Forelimb muscle (tissue), 1 donor: ENCODE results near the gene POU3F1. TPM values are rescaled to one million over a fixed set of nuclear protein-coding genes. Genes with fewer than 3 reads are reported as not detected.

Source experiments
- DNase-seq: peaks from one replicate; pipeline ENCODE4 v3.0.0-alpha.2; 2013; ENCODE audit warnings: low read depth
- polyA plus RNA-seq: library from polyadenylated mRNA; unstranded; fragments of 120-200 nt; gene quantifications from one replicate; pipeline ENCODE4 v1.2.1, GENCODE V29; 2013; ENCODE audit not compliant: insufficient read length

The POU3F1 gene
- polyA plus RNA-seq, result 0.83 TPM

DNA sequence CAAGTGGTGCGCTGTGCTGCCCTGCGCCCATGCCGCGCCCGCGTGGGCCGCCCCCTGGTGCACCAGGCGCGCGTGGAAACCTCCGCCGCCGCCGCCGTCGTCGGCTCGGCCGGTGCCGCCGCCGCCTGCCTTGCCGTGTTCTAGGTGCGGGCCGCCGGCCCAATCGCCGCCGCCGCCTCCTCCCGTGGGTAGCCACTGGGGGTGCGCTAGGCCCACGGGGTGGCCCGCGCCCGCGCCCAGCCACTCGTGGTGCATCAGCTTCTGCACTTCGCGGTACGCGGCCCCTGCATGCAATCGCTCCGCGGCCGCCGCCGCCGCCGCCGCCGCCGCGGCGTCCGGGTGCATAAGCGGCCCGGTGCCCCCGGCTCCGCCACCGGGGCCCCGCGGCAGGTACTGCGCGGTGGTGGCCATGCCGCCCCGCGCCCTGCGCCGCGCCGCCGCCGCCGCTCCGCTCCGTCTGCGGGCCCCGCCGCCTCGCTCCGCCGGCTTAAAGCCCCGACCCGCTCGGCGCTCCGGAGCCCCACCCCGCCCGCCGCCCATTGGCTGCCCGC lies at the start of gene POU3F1:
Gene POU3F1 (minus strand): TSS at position 461 of the 551 bp plus-strand sequence. CDS start 50 bp downstream, at position 411.
- DNase-seq, result no peak

DNA sequence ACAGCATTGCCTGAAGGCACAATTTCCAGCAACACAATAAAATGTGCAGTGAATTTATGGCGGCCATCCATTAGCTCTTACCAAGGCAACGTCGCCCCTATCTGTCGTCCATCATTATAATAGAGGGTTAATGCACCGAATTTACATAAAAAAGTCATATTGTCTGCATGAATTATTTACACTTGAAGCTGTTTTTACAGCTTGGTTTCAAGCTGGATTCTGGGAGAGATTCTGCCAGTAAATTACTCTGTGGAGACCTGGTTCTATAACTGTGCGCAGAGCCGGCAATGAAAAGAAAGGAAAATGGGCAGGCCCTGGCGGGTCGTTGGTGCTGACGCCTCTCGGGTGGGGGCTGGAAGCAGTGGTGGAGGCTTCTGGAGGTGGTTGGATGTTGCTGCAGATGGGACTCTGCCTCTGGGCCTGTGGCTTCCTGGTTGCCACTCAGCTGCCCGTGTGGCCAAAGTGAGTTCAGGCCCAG lies 48.9 kb upstream of the POU3F1 start:
- no peak for DNase-seq

- DNase-seq, result no peak
Observed at GRCh38 chr1:38094711-38095290, 48.2 kb upstream of the POU3F1 start.

DNA sequence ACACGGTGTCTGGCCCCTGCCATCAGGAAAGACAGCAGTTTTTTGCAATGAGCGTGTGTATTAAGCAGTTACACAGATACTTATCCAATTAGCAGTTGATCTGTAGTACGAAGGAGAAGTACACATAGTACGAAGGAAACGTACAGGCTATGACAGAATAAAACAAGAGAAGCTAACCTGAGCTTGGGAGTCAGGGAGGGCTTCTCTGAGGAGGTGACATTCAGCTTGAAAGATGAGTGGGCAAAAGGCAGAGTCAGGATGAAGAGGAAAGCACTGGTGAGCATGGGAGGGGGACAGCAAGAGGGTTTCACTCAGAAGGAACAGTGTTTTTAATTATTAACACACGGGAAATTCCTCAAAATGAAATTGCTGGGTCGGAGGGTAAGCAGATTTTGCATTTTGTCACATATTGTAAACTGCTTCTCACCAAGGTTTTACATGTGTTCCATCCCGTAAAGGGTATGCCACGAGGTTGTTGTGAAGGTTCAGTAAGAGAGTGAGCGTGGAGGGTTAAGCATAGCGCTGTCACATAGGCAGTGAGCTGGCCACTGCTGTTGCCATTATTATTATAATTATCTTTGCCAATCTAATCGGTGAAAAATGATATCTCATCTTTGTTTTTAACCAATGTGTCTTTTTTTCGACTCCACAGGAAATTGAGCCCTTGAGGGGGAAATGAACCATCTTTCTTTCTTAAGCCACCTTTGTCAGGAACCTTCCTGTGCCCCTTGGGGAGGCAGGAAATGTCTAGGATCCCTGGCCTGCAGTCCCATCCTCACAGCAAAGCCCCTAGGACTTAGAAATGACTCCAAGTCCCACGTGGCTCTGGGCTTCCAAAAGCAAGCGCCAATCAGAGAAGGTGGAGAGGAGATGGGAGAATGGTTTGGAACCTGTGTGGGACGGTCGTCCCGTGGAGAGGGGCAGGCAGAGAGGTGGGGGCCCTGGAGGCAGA lies 47.3 kb upstream of the POU3F1 start:
- no peak for DNase-seq

DNA sequence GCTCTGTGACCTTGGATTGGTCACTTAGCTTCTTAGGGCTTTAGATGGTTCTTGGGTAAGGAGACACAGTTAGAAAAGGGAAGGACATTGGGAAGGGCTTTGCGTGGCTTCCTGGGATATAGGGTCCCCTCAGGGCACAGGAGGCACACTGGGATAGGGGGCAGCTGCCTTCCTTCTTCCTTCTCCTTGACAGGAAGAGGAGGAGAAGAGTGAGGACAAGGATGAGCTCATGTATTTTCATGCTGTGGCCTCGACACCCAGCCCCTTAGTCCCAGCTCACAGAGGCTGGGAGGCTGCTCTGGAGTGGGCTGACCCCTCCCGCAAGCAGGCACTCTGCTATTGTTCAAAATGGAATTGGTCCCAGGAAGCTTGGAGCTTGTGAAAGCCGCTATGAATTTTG lies 45.7 kb upstream of the POU3F1 start:
- no peak for DNase-seq

DNA sequence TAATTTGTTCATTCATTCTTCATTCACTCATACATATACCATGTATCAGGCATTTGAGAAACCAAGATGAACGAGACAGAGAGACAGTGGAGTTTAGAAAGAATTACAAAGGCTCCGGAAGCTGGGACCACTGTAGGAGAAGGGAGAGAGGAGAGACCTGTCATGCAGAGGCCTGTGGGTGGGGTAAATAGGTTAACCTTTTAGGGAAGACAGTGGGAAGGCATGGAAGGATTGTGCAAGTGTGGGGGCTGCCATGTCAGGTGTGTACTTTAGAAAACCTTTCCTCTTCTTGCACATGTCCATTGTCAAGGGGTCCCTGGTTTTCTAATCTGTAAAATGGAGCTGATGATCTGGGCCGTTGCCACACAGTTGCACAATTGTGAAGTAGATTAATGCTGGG lies 44.2 kb upstream of the POU3F1 start:
- DNase-seq, result no peak

- no peak for DNase-seq
Observed at GRCh38 chr1:38089712-38090360, 43.2 kb upstream of the POU3F1 start.

DNA sequence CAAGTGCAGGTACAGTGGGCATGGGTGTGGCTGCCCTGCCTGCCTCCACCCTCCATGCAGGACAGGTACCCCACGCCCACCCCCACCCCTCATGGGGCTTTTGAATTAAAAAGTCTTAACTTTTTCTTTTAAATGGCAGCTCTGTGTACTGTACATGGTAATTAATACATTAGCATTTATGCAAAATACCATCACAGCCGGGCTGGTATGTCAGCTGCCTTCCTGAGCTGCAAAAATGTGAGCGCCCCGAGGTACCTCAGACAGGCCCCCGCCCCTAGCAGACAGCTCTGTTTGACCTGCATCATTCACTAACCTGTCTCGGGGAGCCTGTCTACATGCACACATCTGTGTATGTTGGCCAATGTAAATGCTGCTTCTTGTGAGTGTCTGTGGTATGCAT lies 42.2 kb upstream of the POU3F1 start:
- DNase-seq, result no peak

DNA sequence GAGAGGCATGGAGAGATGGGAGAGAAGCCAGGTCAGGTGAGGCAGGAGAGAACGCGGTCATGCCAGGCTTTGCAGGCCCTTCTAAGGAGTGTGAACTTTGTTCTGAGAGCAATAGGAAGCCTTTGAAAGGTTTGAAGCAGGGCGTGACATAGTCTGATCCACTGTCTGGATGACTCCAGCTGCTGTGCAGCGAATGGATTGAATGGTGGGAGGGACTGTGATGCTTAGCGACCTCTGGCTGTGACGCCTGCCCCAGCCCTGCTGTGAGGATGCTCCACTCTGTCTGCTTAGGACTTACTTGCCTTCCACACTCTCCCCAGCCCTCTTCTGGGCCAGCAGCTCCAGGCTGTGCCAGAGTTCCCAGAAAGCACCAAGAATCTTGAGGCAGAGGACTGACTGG lies 41.8 kb upstream of the POU3F1 start:
- no peak for DNase-seq

- DNase-seq, result no peak
Observed at GRCh38 chr1:38087676-38088075, 41.1 kb upstream of the POU3F1 start.

DNA sequence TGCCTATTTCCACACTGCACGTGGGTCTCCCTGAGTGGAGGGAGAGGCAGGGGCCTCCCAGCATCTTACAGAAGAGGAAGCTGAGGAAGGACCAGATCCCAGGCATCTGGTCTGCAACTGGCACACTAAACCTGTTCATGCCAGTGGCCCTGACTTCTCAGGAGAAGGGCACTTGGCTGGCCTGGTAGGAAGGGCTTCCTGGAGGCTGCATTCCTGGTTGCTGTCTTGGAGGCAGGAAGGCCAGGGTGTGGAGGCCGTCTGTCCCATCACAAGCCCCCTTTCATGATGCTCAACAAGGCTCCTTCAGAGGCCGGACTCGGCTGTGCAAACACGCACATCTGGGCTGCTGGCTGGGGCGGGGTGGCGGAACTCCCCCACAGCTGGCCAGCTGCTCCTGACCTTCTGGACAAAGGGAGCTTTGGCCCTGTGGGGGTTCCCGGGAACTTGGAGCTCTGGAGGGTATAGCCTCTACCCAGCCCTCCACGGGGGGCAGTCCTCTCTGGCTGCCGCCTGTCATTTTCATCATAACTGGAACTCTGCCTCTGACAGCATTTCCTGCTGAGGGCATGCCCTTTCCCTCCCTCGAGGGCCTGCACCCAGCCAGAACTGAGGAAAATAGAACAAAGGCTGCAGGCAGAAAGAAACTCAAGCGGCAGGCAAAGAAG lies 39.2 kb upstream of the POU3F1 start:
- DNase-seq, result no peak

GRCh38 chr1:38084700-38085099 lies 38.1 kb upstream of the POU3F1 start:
- no peak for DNase-seq

GRCh38 chr1:38084113-38084512 lies 37.5 kb upstream of the POU3F1 start:
- no peak for DNase-seq

- DNase-seq, result no peak
Observed at GRCh38 chr1:38083541-38083940, 36.9 kb upstream of the POU3F1 start.

DNA sequence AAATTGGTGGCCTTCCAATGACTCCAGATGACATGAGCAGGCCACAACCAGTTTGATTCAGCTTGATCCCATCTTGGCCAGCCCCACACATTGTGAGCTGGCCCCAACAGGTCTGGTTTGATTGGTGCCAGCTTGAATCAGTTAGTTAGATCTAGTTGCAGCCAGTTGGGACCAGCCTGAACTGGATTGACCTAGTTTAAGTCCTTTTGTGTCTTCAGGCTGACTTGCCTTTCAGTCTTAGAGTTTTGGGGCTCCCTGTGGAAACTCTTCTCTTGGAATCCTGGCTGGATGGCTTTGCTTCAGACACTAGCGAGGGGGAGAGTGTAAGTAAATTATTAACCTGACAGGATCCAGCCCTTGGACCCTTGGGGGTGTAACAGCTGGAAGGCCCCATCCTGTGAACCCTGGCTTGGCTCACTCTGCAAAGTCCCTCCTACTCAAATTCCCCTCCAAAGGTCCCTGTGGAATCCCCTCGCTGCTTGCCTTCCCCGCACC lies 36.2 kb upstream of the POU3F1 start:
- DNase-seq, result no peak

DNA sequence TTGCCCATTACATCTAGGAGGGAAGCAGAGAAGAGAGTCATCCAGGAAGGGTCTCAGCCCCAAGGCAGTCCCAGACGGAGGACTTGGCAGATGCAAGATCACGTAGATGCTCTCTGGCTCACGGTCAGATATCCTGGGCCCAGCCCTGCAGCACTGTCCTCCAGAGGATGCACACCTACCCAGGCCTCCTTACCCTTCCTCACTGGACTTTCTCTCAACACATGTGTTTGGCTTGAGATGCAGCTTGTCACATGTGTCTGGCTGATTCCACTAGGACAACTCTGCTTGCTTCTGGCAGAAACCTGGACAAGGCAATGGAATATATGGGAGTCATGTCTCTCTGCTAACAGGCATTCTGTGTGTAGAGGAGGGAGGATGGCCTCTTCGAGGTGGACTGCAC lies 32.4 kb upstream of the POU3F1 start:
- DNase-seq, result no peak

DNA sequence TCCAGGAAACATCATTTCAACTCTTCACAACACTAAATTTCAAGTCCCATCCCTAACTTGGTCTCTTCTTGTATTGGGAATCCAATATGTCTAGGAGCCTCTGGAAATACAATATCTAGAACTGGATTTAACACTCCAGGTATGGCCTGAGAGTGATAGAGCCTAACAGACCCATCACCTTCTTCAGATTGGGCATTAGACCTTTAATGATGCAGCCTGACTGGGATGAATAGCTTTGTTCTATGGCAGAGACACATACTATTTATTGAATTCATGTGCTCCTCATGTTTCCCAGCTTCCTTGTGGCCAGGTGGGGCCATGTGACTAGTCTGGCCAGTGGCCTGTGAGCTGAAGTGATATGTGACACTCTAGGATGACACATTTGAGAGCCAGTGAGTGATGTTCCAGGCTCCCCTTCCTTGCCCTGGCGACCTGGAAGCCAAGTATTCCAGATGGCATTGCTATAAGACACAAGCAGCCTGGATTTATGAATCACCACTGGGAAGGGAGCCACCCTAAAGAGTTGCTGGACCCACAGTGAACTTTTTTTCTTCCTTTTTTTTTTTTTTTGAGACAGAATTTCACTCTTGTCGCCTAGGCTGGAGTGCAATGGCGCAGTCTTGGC lies 31.0 kb upstream of the POU3F1 start:
- no peak for DNase-seq

GRCh38 chr1:38076455-38076854 lies 29.9 kb upstream of the POU3F1 start:
- DNase-seq, result no peak

GRCh38 chr1:38076038-38076437 lies 29.4 kb upstream of the POU3F1 start:
- no peak for DNase-seq

- DNase-seq, result no peak
Observed at GRCh38 chr1:38075191-38075590, 28.6 kb upstream of the POU3F1 start.

DNA sequence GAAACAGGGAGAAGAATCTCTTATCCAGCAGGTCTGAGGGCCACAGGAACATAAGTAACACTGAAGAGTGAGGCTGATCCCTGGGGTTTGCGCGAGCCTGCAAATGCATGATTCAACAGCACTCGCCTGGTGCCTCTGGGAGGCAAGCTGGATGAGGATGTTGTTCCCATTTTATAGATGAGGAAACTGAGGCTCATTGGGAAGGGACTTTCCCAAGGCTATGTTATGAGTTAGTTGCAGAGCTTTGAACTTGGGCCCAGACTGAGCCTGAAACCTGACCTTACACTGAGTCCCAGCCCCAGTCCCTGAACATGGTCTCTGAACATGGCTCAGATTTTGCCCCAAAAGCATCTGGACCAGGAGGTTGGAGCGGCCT lies 27.7 kb upstream of the POU3F1 start:
- DNase-seq, result no peak
